ENCODE data around the gene PSME2.

PSME2 gene

DNA sequence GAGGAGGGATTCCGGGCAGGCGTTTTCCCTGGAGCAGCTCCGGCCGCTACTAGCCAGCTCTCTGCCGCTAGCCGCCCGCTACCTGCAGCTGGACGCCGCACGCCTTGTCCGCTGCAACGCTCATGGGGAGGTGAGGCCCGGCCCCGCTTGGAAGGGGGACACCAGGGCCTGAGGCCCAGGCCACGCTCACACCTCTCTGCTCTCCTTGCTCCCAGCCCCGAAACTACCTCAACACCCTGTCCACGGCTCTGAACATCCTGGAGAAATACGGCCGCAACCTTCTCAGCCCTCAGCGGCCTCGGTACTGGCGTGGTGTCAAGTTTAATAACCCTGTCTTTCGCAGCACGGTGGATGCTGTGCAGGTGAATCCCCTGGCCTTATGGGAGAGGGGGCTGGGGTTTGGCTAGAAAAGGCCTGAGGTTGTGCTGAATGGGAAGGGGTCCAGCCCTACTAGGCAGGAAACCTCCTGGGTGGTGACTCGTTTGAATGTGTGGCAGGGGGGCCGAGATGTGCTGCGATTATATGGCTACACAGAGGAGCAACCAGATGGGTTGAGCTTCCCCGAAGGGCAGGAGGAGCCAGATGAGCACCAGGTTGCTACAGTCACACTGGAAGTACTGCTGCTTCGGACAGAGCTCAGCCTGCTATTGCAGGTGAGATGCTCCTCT is 1.5 kb upstream of the PSME2 start:
- in situ Hi-C loops (cut with HindIII; ENCODE audit: low sequenced_read_pairs): no loop called here
- no peak for DNase-seq (ENCODE audit: low read depth)
- TF ChIP-seq, protein P1, sequence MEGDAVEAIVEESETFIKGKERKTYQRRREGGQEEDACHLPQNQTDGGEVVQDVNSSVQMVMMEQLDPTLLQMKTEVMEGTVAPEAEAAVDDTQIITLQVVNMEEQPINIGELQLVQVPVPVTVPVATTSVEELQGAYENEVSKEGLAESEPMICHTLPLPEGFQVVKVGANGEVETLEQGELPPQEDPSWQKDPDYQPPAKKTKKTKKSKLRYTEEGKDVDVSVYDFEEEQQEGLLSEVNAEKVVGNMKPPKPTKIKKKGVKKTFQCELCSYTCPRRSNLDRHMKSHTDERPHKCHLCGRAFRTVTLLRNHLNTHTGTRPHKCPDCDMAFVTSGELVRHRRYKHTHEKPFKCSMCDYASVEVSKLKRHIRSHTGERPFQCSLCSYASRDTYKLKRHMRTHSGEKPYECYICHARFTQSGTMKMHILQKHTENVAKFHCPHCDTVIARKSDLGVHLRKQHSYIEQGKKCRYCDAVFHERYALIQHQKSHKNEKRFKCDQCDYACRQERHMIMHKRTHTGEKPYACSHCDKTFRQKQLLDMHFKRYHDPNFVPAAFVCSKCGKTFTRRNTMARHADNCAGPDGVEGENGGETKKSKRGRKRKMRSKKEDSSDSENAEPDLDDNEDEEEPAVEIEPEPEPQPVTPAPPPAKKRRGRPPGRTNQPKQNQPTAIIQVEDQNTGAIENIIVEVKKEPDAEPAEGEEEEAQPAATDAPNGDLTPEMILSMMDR (IDR thresholded peaks at IDR 0.05; ENCODE audit: low read depth, low read length, missing control alignments): no peak
- peak overlapping the region; percentile 87 for H3K4me3 ChIP-seq (ENCODE audit: low read depth, low read length)

DNA sequence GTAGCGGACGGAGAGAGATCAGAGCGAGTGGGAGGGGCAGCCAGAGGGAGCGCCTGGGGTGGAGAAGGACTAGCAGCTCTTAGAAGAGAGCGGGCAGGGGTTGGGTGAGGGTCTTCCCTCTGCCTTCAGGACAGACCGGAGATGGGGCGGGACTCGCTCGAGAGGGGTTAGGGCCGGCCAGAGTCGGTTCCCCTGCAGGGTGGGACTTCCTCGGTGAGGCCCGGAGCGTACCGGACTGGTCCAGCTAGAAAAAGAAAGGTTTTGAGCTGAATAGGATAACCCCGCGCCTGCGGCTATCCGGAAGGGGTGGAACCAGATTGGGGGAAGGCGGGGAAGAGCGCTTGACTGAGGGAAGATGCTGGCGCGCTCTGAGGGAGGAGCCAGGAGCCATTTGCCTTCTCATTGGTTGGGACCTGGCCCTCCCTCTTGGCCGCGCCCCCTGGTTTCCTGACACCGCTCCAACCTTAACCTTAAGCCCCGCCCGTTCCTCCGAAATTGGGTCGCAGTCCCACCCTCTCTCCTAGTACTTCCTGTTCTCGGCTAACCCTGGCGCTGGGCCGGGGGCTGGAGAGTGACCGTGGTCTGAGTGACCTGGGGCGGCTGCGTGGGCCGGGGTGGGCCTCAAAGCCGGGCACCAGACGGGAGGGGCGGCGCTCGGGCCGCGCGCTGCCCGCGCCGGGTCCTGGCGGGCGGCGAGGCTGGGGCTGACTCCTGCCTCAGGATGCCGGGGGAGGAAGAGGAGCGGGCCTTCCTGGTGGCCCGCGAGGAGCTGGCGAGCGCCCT is 759 bp upstream of the PSME2 start, which contains the start of gene RNF31:
Gene RNF31 (plus strand): TSS at position 521 of the 783 bp plus-strand sequence. CDS start 201 bp downstream, at position 722.
- in situ Hi-C loops (cut with HindIII; ENCODE audit: low sequenced_read_pairs): no loop called here
- TF ChIP-seq, protein P1 (IDR thresholded peaks at IDR 0.05; ENCODE audit: low read depth, low read length, missing control alignments): no peak
- H3K4me3 ChIP-seq (ENCODE audit: low read depth, low read length): peak within 1 kb of the TSS; percentile 87
- peak; percentile 98 for DNase-seq (ENCODE audit: low read depth)

DNA sequence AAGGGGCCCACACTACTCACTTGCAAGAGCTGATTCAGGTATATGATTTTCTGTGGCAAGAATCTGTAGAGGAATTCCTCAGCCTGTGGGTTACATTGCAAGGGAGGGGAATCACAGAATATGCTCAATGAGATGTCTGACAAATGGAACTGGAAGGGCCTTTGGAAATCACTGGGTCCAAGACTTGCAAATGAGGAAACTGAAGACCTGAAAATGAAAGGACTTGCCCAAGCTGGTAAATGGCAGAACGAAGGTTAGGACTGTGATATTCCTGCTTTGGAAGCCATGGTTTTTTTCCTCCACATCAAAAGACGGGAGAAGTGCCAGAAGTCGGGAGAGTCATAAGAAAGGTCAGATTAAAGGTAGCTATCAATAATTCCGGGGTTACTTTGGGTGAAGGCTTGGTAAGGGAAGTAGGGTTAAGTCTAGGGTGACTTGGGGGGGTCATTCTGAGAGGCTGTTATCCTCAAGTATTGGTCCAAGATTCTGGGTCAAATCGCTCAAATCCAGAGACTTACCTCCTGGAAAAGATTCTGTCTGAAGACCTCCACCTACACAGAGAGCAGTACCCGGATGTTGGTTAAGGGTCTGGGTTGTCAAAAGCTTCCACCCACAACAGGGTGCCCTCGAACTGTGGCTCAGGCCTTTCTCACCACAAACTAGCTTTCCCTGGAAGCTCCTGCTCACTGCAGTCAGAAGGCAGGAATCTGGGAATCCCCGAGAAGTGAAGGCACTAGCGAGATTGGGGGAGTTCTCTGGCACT is 539 bp downstream of the PSME2 start:
- TF ChIP-seq, protein P1 (IDR thresholded peaks at IDR 0.05; ENCODE audit: low read depth, low read length, missing control alignments): no peak
- no peak for DNase-seq (ENCODE audit: low read depth)
- in situ Hi-C loops (cut with HindIII; ENCODE audit: low sequenced_read_pairs): no loop called here
- H3K4me3 ChIP-seq (ENCODE audit: low read depth, low read length): peak overlapping the region; percentile 87

DNA sequence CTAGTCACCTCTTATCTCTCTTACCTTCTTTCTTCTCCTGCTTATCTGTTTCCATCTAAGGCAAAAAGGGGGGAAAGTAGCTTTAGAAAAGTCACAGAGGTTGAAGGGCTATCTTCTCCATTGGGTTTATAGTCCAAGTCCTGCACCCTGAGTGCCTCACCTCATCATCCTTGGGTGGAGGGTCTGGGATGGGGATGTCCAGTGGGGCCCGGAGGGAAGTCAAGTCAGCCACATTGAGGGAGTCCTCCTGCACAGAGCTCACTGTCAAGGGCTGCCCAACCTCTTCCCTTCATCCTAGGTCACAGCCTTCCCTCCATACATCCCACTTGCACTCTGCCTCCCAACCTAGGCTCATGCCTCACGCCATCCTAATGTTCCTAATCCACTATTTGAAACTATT is 1.2 kb downstream of the PSME2 start:
- DNase-seq (ENCODE audit: low read depth): no peak
- peak overlapping the region; percentile 87 for H3K4me3 ChIP-seq (ENCODE audit: low read depth, low read length)
- TF ChIP-seq, protein P1 (IDR thresholded peaks at IDR 0.05; ENCODE audit: low read depth, low read length, missing control alignments): no peak
- in situ Hi-C loops (cut with HindIII; ENCODE audit: low sequenced_read_pairs): no loop called here

DNA sequence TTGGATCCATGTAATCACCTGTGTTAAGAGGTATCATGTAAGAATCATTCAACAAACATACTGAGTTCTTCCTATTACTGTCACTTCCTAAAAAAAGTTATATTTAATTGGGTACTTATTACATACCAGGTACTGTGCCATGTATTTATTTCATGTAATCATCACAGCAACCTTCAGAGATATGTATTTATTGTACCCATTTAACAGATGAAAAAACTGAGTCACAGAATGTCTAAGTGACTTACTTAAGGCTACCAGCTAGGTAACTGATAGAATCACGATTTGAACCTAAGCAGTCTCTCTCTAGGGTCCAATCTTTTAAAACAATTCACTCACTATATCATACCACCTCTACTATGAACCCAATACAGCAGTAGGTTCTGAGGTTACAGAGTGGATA is 2.0 kb downstream of the PSME2 start:
- no peak for DNase-seq (ENCODE audit: low read depth)
- H3K4me3 ChIP-seq (ENCODE audit: low read depth, low read length): no peak overlapping the region
- in situ Hi-C loops (cut with HindIII; ENCODE audit: low sequenced_read_pairs): no loop called here
- TF ChIP-seq, protein P1 (IDR thresholded peaks at IDR 0.05; ENCODE audit: low read depth, low read length, missing control alignments): no peak

DNA sequence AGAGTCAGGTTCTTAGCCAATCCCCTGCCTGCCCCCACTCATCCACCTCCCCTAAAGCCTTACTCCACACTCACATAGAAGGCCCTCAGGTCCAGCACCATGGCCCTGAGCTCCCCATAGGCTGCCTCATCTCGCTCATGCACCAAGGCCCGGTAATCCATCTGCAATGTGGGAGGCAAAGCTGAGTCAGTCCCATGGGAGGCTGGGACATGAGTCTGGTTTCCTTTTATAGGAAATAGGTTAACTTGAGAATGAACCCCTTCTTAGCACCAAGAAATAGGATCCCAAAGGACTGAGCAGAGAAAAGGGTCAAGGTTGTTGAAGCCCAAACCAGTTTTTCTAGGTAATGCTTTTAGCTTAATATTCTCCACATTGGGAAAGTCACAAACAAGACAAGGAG is 2.9 kb downstream of the PSME2 start:
- DNase-seq (ENCODE audit: low read depth): no peak
- H3K4me3 ChIP-seq (ENCODE audit: low read depth, low read length): no peak overlapping the region
- in situ Hi-C loops (cut with HindIII; ENCODE audit: low sequenced_read_pairs): no loop called here
- TF ChIP-seq, protein P1 (IDR thresholded peaks at IDR 0.05; ENCODE audit: low read depth, low read length, missing control alignments): no peak
